GM12878 (cell line): ENCODE results near the gene OR52E6.

Source experiments
- CHD4 ChIP-seq: fragments of 200-600 bp; sonication (generic); IDR thresholded peaks from 2 replicates; pipeline ENCODE4 v1.6.1; 2016; ENCODE audit warnings: mild to moderate bottlenecking
- CTCF ChIP-seq, 3 experiments: IDR thresholded peaks in 2 of 3; conservative IDR thresholded peaks in 1 of 3; 2 replicates each; pipeline ENCODE4 v1.5.1; 2011; ENCODE audit warnings: low read depth in 3 of 3, low read length in 3 of 3, mild to moderate bottlenecking in 3 of 3, control low read depth in 2 of 3, moderate library complexity in 2 of 3, inconsistent platforms in 1 of 3, mixed read lengths in 1 of 3; ENCODE audit not compliant: control insufficient read depth in 2 of 3, insufficient read depth in 1 of 3; ENCODE audit errors: extremely low read depth in 1 of 3
- NBN ChIP-seq: fragments of 450-650 bp; IDR thresholded peaks from 2 replicates; pipeline ENCODE4 v1.6.1; 2016
- POLR2A ChIP-seq: IDR thresholded peaks from 2 replicates; pipeline ENCODE4 v1.6.1; 2011; ENCODE audit warnings: low read depth, mild to moderate bottlenecking, low read length
- TCF12 ChIP-seq: IDR thresholded peaks from 2 replicates; pipeline ENCODE4 v1.6.1; 2011; ENCODE audit warnings: low read depth, mild to moderate bottlenecking, low read length
- ZBTB40 ChIP-seq: fragments of 450-650 bp; IDR thresholded peaks from 2 replicates; pipeline ENCODE4 v1.6.1; 2016; ENCODE audit warnings: mild to moderate bottlenecking, moderate library complexity, borderline replicate concordance

DNA sequence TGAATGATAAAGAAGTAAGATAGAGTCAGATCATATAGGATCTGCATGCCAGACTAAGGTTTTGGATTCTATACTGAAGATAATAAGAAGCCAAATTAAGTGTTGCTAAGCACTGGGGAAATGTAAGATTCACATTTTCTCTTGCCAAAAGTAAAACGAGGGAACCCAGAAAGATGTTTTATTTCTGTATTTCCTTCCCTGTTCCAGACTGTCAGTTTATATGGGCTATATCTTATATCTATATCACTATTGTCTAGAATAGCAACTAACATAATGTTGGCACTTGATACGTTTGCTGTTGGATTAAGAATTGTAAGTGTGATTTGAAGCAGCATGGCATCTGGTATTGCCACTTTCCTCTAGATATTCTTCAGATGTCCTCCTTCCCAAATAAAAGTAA lies 8.3 kb downstream of the OR52E6 start:
- TF ChIP-seq CTCF (IDR thresholded peaks at IDR 0.05 in 2 of 3, conservative IDR thresholded peaks at IDR 0.05 in 1 of 3; ENCODE audit: control insufficient read depth in 2 of 3, extremely low read depth in 1 of 3, insufficient read depth in 1 of 3, low read depth in 3 of 3, low read length in 3 of 3) (no peak), NBN (no peak), POLR2A (no peak), ZBTB40 (no peak), CHD4 (no peak), TCF12 (no peak)
